AG20443 (cell line): ENCODE measurements around the gene IAPP.
"Not testable (repeated sequence)": the region's sequence is repeated elsewhere in the genome, so short reads cannot be mapped to it uniquely, and the experiment has no call there.

Source experiments
- DNase-seq: peaks from one replicate; pipeline ENCODE4 v3.0.0; 2012; ENCODE audit warnings: low spot score, mixed read lengths

The IAPP gene

GRCh38 chr12:21372602-21373001, at the start of gene IAPP:
TSS of gene IAPP (plus strand) at chr12:21372902. CDS start at chr12:21373352, 450 bp downstream.
- DNase-seq, result no peak

- DNase-seq, result no peak
Measured at GRCh38 chr12:21323736-21324135, 49.0 kb upstream of the IAPP start.

GRCh38 chr12:21324551-21324950, 48.2 kb upstream of the IAPP start:
- DNase-seq, result no peak

DNA sequence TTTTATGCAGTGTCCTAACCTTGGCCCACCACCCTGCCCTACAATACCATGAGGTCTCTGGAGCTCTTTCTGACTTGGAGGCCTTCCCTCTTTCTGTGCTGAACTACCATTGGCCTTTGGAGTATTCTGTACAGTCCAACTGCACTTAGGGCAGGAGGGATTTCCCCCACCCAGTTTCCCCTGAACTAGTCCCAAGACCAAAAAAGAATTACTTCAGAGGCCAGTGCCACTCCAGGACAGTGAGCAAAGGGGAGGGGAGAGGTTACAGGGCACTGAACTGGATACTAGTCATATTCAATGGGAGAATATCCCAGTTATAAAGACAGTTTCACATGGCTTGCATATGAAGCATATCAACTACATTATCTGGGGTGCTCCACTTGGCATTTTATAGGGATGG, 44.1 kb upstream of the IAPP start:
- no peak for DNase-seq

DNA sequence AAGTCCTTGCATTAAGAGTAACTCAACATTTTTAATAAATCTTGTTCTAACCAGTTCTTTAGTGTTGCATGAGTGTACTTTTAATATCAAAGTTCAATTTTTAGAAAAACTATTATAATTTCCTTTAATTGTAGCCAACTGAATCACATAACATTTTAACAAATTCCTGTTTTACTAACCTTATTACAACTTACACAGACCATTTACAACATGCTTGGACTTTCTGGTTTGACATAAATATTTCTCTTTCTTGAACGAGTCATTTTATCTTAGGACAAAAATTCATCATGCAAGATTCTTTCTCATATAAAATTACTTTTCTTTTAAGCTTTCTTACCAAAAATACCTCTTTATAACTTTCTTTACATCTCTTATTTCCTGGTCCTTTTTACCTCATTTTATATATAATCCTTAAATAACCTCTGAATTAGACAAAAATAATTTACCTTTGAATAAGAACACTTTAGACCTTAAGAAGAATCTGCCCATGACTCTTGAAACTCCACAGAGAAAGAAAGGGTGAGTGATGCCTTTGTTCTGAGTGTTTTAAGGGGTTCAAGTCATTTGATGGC, 41.9 kb upstream of the IAPP start:
- DNase-seq, result no peak

- DNase-seq, result no peak
Measured at GRCh38 chr12:21334771-21335325, 37.9 kb upstream of the IAPP start, which contains the start of gene SLCO1A2. TSS of gene SLCO1A2 (minus strand) at chr12:21334917. CDS start at chr12:21334647, 270 bp downstream.

- DNase-seq, result no peak
Measured at GRCh38 chr12:21336656-21337055, 36.0 kb upstream of the IAPP start.

- DNase-seq, result no peak
Measured at GRCh38 chr12:21337453-21337852, 35.2 kb upstream of the IAPP start.

- DNase-seq, result no peak
Measured at GRCh38 chr12:21337959-21338744, 34.5 kb upstream of the IAPP start.

DNA sequence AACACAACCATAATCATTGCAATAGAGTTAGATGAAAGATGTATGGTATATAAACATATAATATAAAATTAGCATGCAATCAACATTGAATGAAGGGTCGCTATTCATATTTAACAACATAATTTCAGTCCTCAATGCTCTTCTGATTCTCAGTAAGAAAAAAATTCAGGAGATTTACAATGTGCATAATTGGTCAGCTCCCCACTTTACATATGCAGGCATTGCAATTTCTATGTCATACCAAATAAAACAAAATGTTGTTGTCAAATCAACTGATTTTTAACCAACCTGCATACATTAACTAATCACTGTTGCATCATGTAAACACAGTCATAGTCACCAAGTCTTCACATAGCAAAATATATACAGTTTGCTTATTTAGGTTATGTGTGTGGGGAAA, 32.8 kb upstream of the IAPP start:
- no peak for DNase-seq

- DNase-seq, result no peak
Measured at GRCh38 chr12:21340403-21340802, 32.3 kb upstream of the IAPP start.

- no peak for DNase-seq
Measured at GRCh38 chr12:21341769-21342168, 30.9 kb upstream of the IAPP start.

DNA sequence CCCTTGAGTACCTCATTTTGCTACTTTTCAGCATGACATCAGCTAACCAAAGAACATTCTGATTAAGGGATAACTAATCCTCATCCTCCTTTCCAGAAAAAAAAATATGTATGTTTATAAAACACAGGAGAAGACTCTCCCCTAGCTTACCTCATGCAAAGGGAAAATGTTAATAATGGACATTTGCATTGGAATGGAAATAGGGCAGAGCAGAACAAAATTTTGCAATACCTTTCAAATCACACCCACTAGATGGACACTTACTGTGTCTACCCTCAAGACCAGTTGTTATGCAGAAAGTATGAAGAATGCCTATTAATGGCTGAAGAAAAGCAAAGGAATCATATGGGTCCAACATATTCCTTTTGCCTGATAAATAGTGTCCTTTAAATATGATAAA, 29.1 kb upstream of the IAPP start:
- no peak for DNase-seq

DNA sequence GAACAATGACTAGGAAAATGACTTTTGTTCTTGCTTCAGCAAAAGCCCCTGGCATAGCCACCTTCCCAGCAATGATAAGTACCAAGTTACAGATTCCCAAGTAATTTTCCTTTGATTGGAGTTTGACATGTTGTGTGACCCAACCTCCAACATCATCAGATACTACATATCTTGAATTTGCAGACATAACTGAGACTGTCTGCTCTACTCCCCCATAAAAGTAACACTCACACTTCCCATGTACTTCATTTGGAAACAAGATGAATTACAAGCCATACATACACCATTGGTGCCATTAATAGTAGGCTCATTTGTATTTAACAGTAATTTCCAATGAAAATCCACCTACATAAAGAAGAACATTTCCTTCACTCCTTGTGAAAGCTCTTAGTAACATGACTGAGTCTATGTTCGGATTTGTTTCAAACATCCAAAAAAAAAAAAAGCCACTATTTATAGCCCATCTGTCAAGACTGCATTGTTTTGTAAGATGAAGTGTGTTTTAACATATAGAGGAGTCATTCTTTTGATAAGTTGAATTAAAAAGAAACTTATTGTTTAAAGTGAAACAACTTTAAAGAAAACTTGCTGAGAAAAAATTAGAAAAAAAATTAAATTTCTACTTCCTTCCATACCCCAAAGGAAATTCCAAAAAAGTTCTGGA, 26.0 kb upstream of the IAPP start:
- no peak for DNase-seq

GRCh38 chr12:21350975-21351374, 21.7 kb upstream of the IAPP start:
- no peak for DNase-seq

- no peak for DNase-seq
Measured at GRCh38 chr12:21353487-21353886, 19.2 kb upstream of the IAPP start.

DNA sequence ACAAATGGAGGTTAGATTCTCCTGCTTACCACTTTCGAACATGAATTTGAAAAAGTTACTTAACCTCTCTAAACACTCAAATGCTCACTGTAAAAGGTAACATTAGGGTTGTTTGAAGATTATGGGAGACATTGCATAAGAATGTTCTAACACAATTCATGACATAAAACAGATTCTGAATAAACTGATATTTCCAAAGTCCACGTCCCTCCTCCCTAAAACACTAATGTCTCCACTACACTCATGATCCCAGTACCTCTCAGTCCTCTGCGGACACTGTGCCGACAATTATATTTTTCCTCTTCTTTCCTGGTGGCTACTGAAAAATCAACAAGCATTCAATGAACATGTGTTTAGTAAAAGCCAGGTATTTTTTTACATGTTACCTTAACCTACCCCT, 18.8 kb upstream of the IAPP start:
- no peak for DNase-seq

DNA sequence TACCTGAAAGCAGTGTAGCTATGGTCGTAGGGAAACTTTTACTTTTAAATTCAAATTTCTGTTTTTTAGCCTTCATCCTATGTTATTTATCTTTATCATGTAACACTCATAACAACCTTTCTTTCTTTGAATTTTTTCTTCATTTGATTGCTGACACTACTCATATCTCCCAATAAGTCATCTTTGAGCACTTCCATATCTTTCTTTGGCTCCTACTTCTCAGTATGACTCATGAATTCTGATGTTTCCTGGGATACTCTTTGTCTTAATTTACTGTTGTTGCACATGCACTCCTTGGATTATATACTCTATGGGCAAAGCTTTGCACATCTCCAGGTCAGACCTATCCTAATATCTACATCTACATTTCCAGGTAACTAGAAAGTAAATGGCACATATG, 18.1 kb upstream of the IAPP start:
- DNase-seq, result no peak

- DNase-seq, result not testable (repeated sequence)
Measured at GRCh38 chr12:21360632-21361031, 12.1 kb upstream of the IAPP start.

DNA sequence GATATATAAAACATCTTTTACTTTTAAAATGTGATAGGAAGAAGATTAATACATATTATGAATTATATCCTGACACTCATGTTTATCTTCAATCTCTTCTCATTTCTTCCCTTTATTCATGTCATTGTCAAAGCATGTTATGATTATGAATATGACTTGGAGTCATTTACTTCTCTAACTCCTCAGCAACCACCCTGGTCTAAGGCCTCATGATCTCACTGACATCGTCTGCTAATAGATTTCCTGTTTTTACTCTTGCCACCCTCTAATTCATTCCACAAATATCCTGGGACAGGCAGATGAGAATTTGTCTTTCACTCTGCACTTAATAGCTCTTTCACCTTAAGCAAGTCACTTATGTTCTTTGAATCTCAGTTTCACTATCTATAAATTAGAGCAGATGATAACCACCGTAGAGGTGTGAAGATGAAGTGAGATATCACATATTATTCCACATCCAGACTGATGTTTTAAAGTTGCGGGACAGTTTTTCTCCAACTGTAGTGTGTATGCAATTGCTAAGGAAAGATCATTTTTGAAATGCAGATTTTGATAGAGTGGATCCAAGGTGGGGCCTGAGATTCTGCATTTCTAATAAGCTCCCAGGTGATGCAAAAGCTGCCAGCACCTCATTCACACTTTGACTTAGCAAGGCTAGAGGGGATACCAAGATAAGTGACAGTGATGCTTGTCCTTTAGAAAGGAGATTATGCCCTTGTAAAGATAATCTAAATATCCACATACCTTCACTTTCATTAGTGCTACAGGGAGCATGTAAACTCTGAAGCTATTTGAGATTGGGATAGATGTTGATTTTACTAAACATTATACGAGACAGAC, 3.3 kb upstream of the IAPP start:
- DNase-seq, result no peak

DNA sequence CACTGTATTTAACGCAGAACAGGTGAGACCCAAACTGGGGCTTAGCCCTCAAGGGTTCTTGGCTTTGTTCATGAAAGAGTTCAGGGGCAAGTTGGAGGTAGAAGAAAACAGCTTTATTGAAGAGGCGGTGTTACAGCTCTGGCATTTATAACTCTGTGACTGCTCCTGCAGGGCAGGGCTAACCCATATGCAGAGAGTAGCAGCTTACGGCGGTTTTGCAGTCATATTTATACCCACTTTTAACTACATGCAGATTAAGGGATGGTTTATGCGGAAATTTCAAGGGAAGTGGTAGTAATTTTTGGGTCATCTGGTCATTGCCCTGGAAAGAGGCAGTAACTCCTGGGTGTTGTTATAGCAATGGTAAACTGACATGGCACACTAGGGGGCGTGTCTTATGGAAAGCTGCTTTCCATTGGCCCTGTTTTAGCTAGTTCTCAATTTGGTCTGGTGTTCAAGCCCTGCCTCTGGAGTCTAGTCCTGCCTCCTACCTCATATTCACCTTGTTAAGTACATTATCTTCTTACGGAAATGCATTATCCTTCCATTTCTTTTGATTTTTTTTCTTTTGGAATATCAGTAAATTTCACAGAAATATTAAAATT, 1.8 kb upstream of the IAPP start:
- DNase-seq, result no peak

- no peak for DNase-seq
Measured at GRCh38 chr12:21379218-21379617, 6.5 kb downstream of the IAPP start.
